Muscle layer of duodenum (tissue), 2 donors: ENCODE results near the gene CLDN2.

Experiments
- H3K27ac ChIP-seq: one replicate; pipeline ENCODE4 v1.7.0; 2013; ENCODE audit warnings: mild to moderate bottlenecking, low read length
- H3K27me3 ChIP-seq: one replicate; pipeline ENCODE4 v1.7.0; 2013; ENCODE audit warnings: low read depth, mild to moderate bottlenecking, control low read depth, low read length
- H3K36me3 ChIP-seq, 2 donors: one replicate each; pipeline ENCODE4 v1.7.0; 2013; ENCODE audit warnings: low read length in 2 of 2, control low read depth in 1 of 2, mild to moderate bottlenecking in 1 of 2; ENCODE audit not compliant: insufficient read depth in 2 of 2, control insufficient read depth in 1 of 2
- H3K4me1 ChIP-seq, 2 donors: one replicate each; pipeline ENCODE4 v1.7.0; 2013; ENCODE audit warnings: low read length in 2 of 2, mild to moderate bottlenecking in 2 of 2, control low read depth in 1 of 2, moderate library complexity in 1 of 2; ENCODE audit not compliant: insufficient read depth in 2 of 2, control insufficient read depth in 1 of 2
- H3K4me3 ChIP-seq, 2 donors: one replicate each; pipeline ENCODE4 v1.7.0; 2013; ENCODE audit warnings: low read length in 2 of 2, low read depth in 1 of 2, mild to moderate bottlenecking in 1 of 2
- H3K9me3 ChIP-seq, 2 donors: one replicate each; pipeline ENCODE4 v1.7.0; 2013; ENCODE audit warnings: low read length in 2 of 2, control low read depth in 1 of 2, mild to moderate bottlenecking in 1 of 2; ENCODE audit not compliant: control insufficient read depth in 1 of 2
- donor health status: healthy.

CLDN2 gene

GRCh38 chrX:106927700-106928099, 7.5 kb downstream of the CLDN2 start:
- Histone ChIP-seq H3K27ac (no peak overlapping the region), H3K4me3 (no peak overlapping the region), H3K27me3 (no peaks in the 10 kb centered on the region), H3K36me3 (no peaks in the 10 kb centered on the region), H3K4me1 (peaks cover 0 to 3% of the 10 kb centered on the region in 2 donors), H3K9me3 (no peaks in the 10 kb centered on the region)

GRCh38 chrX:106928227-106928626, 8.0 kb downstream of the CLDN2 start:
- Histone ChIP-seq H3K4me3 (no peak overlapping the region), H3K36me3 (no peaks in the 10 kb centered on the region), H3K9me3 (no peaks in the 10 kb centered on the region), H3K27ac (no peak overlapping the region), H3K4me1 (peaks cover 0 to 7% of the 10 kb centered on the region in 2 donors), H3K27me3 (no peaks in the 10 kb centered on the region)

GRCh38 chrX:106931831-106932491, 11.8 kb downstream of the CLDN2 start:
- Histone ChIP-seq H3K27me3 (no peaks in the 10 kb centered on the region), H3K9me3 (no peaks in the 10 kb centered on the region), H3K27ac (peak overlapping the region; percentile 54), H3K4me1 (peaks cover 0 to 7% of the 10 kb centered on the region in 2 donors), H3K4me3 (no peak overlapping the region), H3K36me3 (no peaks in the 10 kb centered on the region)

- peaks cover 0 to 7% of the 10 kb centered on the region in 2 donors for H3K4me1 ChIP-seq
- no peak overlapping the region for H3K4me3 ChIP-seq
- H3K27ac ChIP-seq: peak overlapping the region; percentile 54
- no peaks in the 10 kb centered on the region for H3K36me3 ChIP-seq
- H3K27me3 ChIP-seq: no peaks in the 10 kb centered on the region
- no peaks in the 10 kb centered on the region for H3K9me3 ChIP-seq
These were observed 12.3 kb downstream of the CLDN2 start for GRCh38 chrX:106932492-106932923.

- Histone ChIP-seq H3K9me3 (no peaks in the 10 kb centered on the region), H3K27me3 (no peaks in the 10 kb centered on the region), H3K36me3 (no peaks in the 10 kb centered on the region), H3K4me3 (no peak overlapping the region), H3K4me1 (peaks cover 0 to 7% of the 10 kb centered on the region in 2 donors), H3K27ac (peak overlapping the region; percentile 54)
These were observed 12.8 kb downstream of the CLDN2 start for GRCh38 chrX:106932960-106933537.

GRCh38 chrX:106933538-106933961, 13.3 kb downstream of the CLDN2 start:
- Histone ChIP-seq H3K4me3 (no peak overlapping the region), H3K36me3 (no peaks in the 10 kb centered on the region), H3K9me3 (no peaks in the 10 kb centered on the region), H3K27me3 (no peaks in the 10 kb centered on the region), H3K4me1 (peaks cover 0 to 7% of the 10 kb centered on the region in 2 donors), H3K27ac (no peak overlapping the region)

- Histone ChIP-seq H3K4me1 (peaks cover 0 to 7% of the 10 kb centered on the region in 2 donors), H3K4me3 (no peak overlapping the region), H3K36me3 (no peaks in the 10 kb centered on the region), H3K27me3 (no peaks in the 10 kb centered on the region), H3K9me3 (no peaks in the 10 kb centered on the region), H3K27ac (no peak overlapping the region)
These were observed 15.0 kb downstream of the CLDN2 start for GRCh38 chrX:106935175-106935574.

- peaks cover 0 to 7% of the 10 kb centered on the region in 2 donors for H3K4me1 ChIP-seq
- H3K4me3 ChIP-seq: no peak overlapping the region
- no peaks in the 10 kb centered on the region for H3K27me3 ChIP-seq
- H3K27ac ChIP-seq: no peak overlapping the region
- H3K9me3 ChIP-seq: no peaks in the 10 kb centered on the region
- H3K36me3 ChIP-seq: no peaks in the 10 kb centered on the region
These were observed 16.0 kb downstream of the CLDN2 start for GRCh38 chrX:106936246-106936645.

- Histone ChIP-seq H3K27ac (no peak overlapping the region), H3K36me3 (peaks cover 0 to 17% of the 10 kb centered on the region in 2 donors), H3K4me1 (no peaks in the 10 kb centered on the region), H3K27me3 (no peaks in the 10 kb centered on the region), H3K9me3 (no peaks in the 10 kb centered on the region), H3K4me3 (no peak overlapping the region)
These were observed 19.4 kb downstream of the CLDN2 start for GRCh38 chrX:106939566-106939965.

GRCh38 chrX:106940068-106940467, 19.9 kb downstream of the CLDN2 start:
- Histone ChIP-seq H3K27ac (no peak overlapping the region), H3K4me1 (no peaks in the 10 kb centered on the region), H3K9me3 (no peaks in the 10 kb centered on the region)

GRCh38 chrX:106946464-106946863, 26.3 kb downstream of the CLDN2 start:
- no peaks in the 10 kb centered on the region for H3K4me1 ChIP-seq
- no peak overlapping the region for H3K4me3 ChIP-seq
- no peak overlapping the region for H3K27ac ChIP-seq
- no peaks in the 10 kb centered on the region for H3K27me3 ChIP-seq
- no peaks in the 10 kb centered on the region for H3K9me3 ChIP-seq
- H3K36me3 ChIP-seq: peaks cover 8 to 16% of the 10 kb centered on the region in 2 donors

More at GRCh38 chrX:106940068-106940467, 19.9 kb downstream of the CLDN2 start:
- peaks cover 0 to 17% of the 10 kb centered on the region in 2 donors for H3K36me3 ChIP-seq
- no peaks in the 10 kb centered on the region for H3K27me3 ChIP-seq
- no peak overlapping the region for H3K4me3 ChIP-seq
